Endothelial cell (in vitro differentiated cells): ENCODE measurements around the gene VSIG2. TPM values are rescaled to one million over a fixed set of nuclear protein-coding genes. Genes with fewer than 3 reads are reported as not detected.

Experiments used
- DNase-seq: peaks from one replicate; pipeline ENCODE4 v3.0.0; 2021; ENCODE audit warnings: low spot score
- H3K27ac Mint-ChIP-seq: one replicate; pipeline ENCODE4 v1.8.0; 2021; ENCODE audit warnings: mixed read lengths, inconsistent platforms; ENCODE audit not compliant: unreplicated experiment
- H3K27me3 Mint-ChIP-seq: one replicate; pipeline ENCODE4 v1.8.0; 2021; ENCODE audit warnings: mild to moderate bottlenecking, moderate library complexity, mixed read lengths, inconsistent platforms; ENCODE audit not compliant: unreplicated experiment
- H3K36me3 Mint-ChIP-seq: one replicate; pipeline ENCODE4 v1.8.0; 2021; ENCODE audit warnings: mild to moderate bottlenecking, low read depth, mixed read lengths, inconsistent platforms; ENCODE audit not compliant: unreplicated experiment
- H3K4me1 Mint-ChIP-seq: one replicate; pipeline ENCODE4 v1.8.0; 2021; ENCODE audit warnings: mild to moderate bottlenecking, mixed read lengths, inconsistent platforms; ENCODE audit not compliant: unreplicated experiment
- H3K4me3 Mint-ChIP-seq: one replicate; pipeline ENCODE4 v1.8.0; 2021; ENCODE audit warnings: mild to moderate bottlenecking, mixed read lengths, inconsistent platforms; ENCODE audit not compliant: unreplicated experiment
- H3K9me3 Mint-ChIP-seq: one replicate; pipeline ENCODE4 v1.8.0; 2021; ENCODE audit warnings: mixed read lengths, inconsistent platforms; ENCODE audit not compliant: unreplicated experiment
- CTCF ChIP-seq: fragments of 200-600 bp; sonication (generic); IDR thresholded peaks from one replicate; pipeline ENCODE4 v1.5.0; 2021; ENCODE audit warnings: antibody characterized with exemption; ENCODE audit not compliant: unreplicated experiment
- total RNA-seq: library from RNA; stranded (reverse); fragmentation: NEBNext Ultra II Directional; extraction: Animal tissue kit (Norgen Biotek cat#: 25700); gene quantifications from one replicate; pipeline ENCODE4 v1.2.1, GENCODE V29; 2021; ENCODE audit not compliant: unreplicated experiment

The VSIG2 gene
- total RNA-seq, 1 donor from 2014 or later: 8.6 TPM

- Mint-ChIP-seq H3K27ac (peak within 1 kb of the TSS; percentile 70), H3K4me3 (peak within 1 kb of the TSS; percentile 82), H3K27me3 (peaks cover 23% of the 10 kb centered on the region), H3K4me1 (peaks cover 38% of the 10 kb centered on the region), H3K9me3 (no peaks in the 10 kb centered on the region), H3K36me3 (peaks cover 6% of the 10 kb centered on the region)
- no peak for TF ChIP-seq CTCF
- DNase-seq: peak; percentile 95
Measured at GRCh38 chr11:124739479-124740276, 12.4 kb downstream of the VSIG2 start, which contains the start of gene NRGN. Gene NRGN (plus strand): TSS chr11:124739942. CDS start chr11:124740085, 143 bp downstream.

GRCh38 chr11:124738713-124739478, 13.2 kb downstream of the VSIG2 start:
- Mint-ChIP-seq H3K9me3 (no peaks in the 10 kb centered on the region), H3K27me3 (peaks cover 20% of the 10 kb centered on the region), H3K4me3 (peak overlapping the region; percentile 76), H3K27ac (peak overlapping the region; percentile 70), H3K4me1 (peaks cover 43% of the 10 kb centered on the region), H3K36me3 (peaks cover 6% of the 10 kb centered on the region)
- DNase-seq: no peak
- no peak for TF ChIP-seq CTCF

- Mint-ChIP-seq H3K4me3 (no peak overlapping the region), H3K36me3 (peaks cover 6% of the 10 kb centered on the region), H3K9me3 (no peaks in the 10 kb centered on the region), H3K4me1 (peaks cover 43% of the 10 kb centered on the region), H3K27ac (no peak overlapping the region), H3K27me3 (peaks cover 15% of the 10 kb centered on the region)
- DNase-seq: no peak
- TF ChIP-seq CTCF: no peak
Measured at GRCh38 chr11:124737638-124738305, 14.3 kb downstream of the VSIG2 start.

- peak overlapping the region; percentile 1 for H3K4me3 Mint-ChIP-seq
- H3K9me3 Mint-ChIP-seq: no peaks in the 10 kb centered on the region
- H3K27ac Mint-ChIP-seq: no peak overlapping the region
- TF ChIP-seq CTCF: no peak
- peaks cover 40% of the 10 kb centered on the region for H3K4me1 Mint-ChIP-seq
- H3K36me3 Mint-ChIP-seq: peaks cover 6% of the 10 kb centered on the region
- H3K27me3 Mint-ChIP-seq: peaks cover 15% of the 10 kb centered on the region
- no peak for DNase-seq
Measured at GRCh38 chr11:124736736-124737135, 15.3 kb downstream of the VSIG2 start.
